KMS-11 (cell line): ENCODE data around the gene GAS5.

Source experiments
- H2AFZ ChIP-seq: fragments of 200-600 bp; sonication (generic); 2 replicates; pipeline ENCODE4 v1.6.1; 2016; ENCODE audit warnings: antibody characterized with exemption, mixed run types, low read depth
- H3K27ac ChIP-seq: fragments of 200-600 bp; sonication (generic); 2 replicates; pipeline ENCODE4 v1.6.1; 2016; ENCODE audit warnings: mild to moderate bottlenecking, mixed run types
- H3K27me3 ChIP-seq: fragments of 200-600 bp; sonication (generic); 2 replicates; pipeline ENCODE4 v1.6.1; 2017; ENCODE audit warnings: mild to moderate bottlenecking, low read depth, mixed run types, moderate library complexity; ENCODE audit not compliant: insufficient read depth
- H3K36me3 ChIP-seq: fragments of 200-600 bp; sonication (generic); 2 replicates; pipeline ENCODE4 v1.6.1; 2017; ENCODE audit warnings: mild to moderate bottlenecking, mixed run types; ENCODE audit not compliant: insufficient read depth
- H3K4me1 ChIP-seq: fragments of 200-600 bp; sonication (generic); 2 replicates; pipeline ENCODE4 v1.6.1; 2016; ENCODE audit warnings: mild to moderate bottlenecking, low read depth, mixed run types; ENCODE audit not compliant: poor library complexity, severe bottlenecking
- H3K4me2 ChIP-seq: fragments of 200-600 bp; sonication (generic); 2 replicates; pipeline ENCODE4 v1.7.0; 2016; ENCODE audit warnings: mild to moderate bottlenecking, mixed run types
- H3K4me3 ChIP-seq: fragments of 200-600 bp; sonication (generic); IDR thresholded peaks from 2 replicates; pipeline ENCODE4 v1.6.1; 2017; ENCODE audit warnings: low read depth, low read length, mixed read lengths; ENCODE audit not compliant: insufficient read depth
- H3K79me2 ChIP-seq: fragments of 200-600 bp; sonication (generic); 2 replicates; pipeline ENCODE4 v1.6.1; 2016; ENCODE audit warnings: low read depth, mixed run types; ENCODE audit not compliant: insufficient read depth
- H3K9ac ChIP-seq: fragments of 200-600 bp; sonication (generic); 2 replicates; pipeline ENCODE4 v1.6.1; 2016; ENCODE audit warnings: mild to moderate bottlenecking, mixed run types
- H4K20me1 ChIP-seq: fragments of 200-600 bp; sonication (generic); 2 replicates; pipeline ENCODE4 v1.6.1; 2016; ENCODE audit warnings: mild to moderate bottlenecking, mixed run types; ENCODE audit not compliant: insufficient read depth
- CTCF ChIP-seq: fragments of 200-600 bp; sonication (generic); conservative IDR thresholded peaks from 2 replicates; pipeline ENCODE4 v1.6.1; 2017; ENCODE audit warnings: low read depth, mild to moderate bottlenecking, antibody characterized with exemption, low read length, moderate library complexity, mixed read lengths

GAS5 gene

GRCh38 chr1:173869021-173869359, 1.2 kb upstream of the GAS5 start:
- Histone ChIP-seq H2AFZ (peak overlapping the region; percentile 94), H3K27me3 (no peaks in the 10 kb centered on the region), H3K9ac (peak overlapping the region; percentile 91; the same call in 1 of the 2 replicates), H3K4me3 (peak overlapping the region; percentile 96), H3K4me1 (peaks cover 45% of the 10 kb centered on the region), H4K20me1 (peaks cover 30% of the 10 kb centered on the region), H3K36me3 (peaks cover 33% of the 10 kb centered on the region), H3K79me2 (peaks cover 38% of the 10 kb centered on the region), H3K4me2 (peak overlapping the region; percentile 98), H3K27ac (0 out of 2 replicates have a peak overlapping the region, but pooled peaks have one; percentile 83)
- TF ChIP-seq CTCF, result no peak

- peaks cover 40% of the 10 kb centered on the region for H3K79me2 ChIP-seq
- peak within 1 kb of the TSS; percentile 91 for H3K9ac ChIP-seq
- H3K4me3 ChIP-seq, result peak within 1 kb of the TSS; percentile 96
- peak within 1 kb of the TSS; percentile 83 for H3K27ac ChIP-seq
- peaks cover 35% of the 10 kb centered on the region for H4K20me1 ChIP-seq
- H3K4me2 ChIP-seq, result peak within 1 kb of the TSS; percentile 100
- H3K4me1 ChIP-seq, result peaks cover 50% of the 10 kb centered on the region
- H3K27me3 ChIP-seq, result no peaks in the 10 kb centered on the region
- H3K36me3 ChIP-seq, result peaks cover 39% of the 10 kb centered on the region
- peak within 1 kb of the TSS; percentile 94 for H2AFZ ChIP-seq
- 0 out of 2 replicates have a peak, but pooled peaks have one; percentile 22 for TF ChIP-seq CTCF
Observed at GRCh38 chr1:173868266-173869020, 654 bp upstream of the GAS5 start, which contains the start of gene ZBTB37. Gene ZBTB37, plus strand, starts transcription at chr1:173868380. Its CDS starts 1,846 bp downstream, at chr1:173870226.

- H2AFZ ChIP-seq, result peak overlapping the region; percentile 15; the same call in 1 of the 2 replicates
- peak overlapping the region; percentile 81 for H3K4me3 ChIP-seq
- peak overlapping the region; percentile 83 for H3K27ac ChIP-seq
- peaks cover 45% of the 10 kb centered on the region for H4K20me1 ChIP-seq
- peaks cover 41% of the 10 kb centered on the region for H3K36me3 ChIP-seq
- TF ChIP-seq CTCF, result no peak
- H3K27me3 ChIP-seq, result no peaks in the 10 kb centered on the region
- peaks cover 40% of the 10 kb centered on the region for H3K79me2 ChIP-seq
- H3K9ac ChIP-seq, result peak overlapping the region; percentile 91
- H3K4me1 ChIP-seq, result peaks cover 57% of the 10 kb centered on the region
- peak overlapping the region; percentile 100 for H3K4me2 ChIP-seq
Observed at GRCh38 chr1:173867141-173867752, 542 bp downstream of the GAS5 start.

GRCh38 chr1:173866413-173867115, 1.2 kb downstream of the GAS5 start:
- peaks cover 40% of the 10 kb centered on the region for H3K79me2 ChIP-seq
- peak overlapping the region; percentile 91 for H3K9ac ChIP-seq
- H3K27ac ChIP-seq, result peak overlapping the region; percentile 83
- peaks cover 45% of the 10 kb centered on the region for H4K20me1 ChIP-seq
- H3K27me3 ChIP-seq, result no peaks in the 10 kb centered on the region
- peak overlapping the region; percentile 81 for H3K4me3 ChIP-seq
- H3K4me1 ChIP-seq, result peaks cover 57% of the 10 kb centered on the region
- no peak for TF ChIP-seq CTCF
- H3K4me2 ChIP-seq, result peak overlapping the region; percentile 100
- H2AFZ ChIP-seq, result no peak overlapping the region
- peaks cover 41% of the 10 kb centered on the region for H3K36me3 ChIP-seq
